HepG2 (cell line): ENCODE data around the gene FBLN5.

Experiments used
- CHD2 ChIP-seq: IDR thresholded peaks from 2 replicates; pipeline ENCODE4 v1.6.1; 2011; ENCODE audit warnings: low read depth, low read length, improper control_type of control experiment
- CTCF ChIP-seq: sonication (generic); formaldehyde crosslinking; IDR thresholded peaks from 2 replicates; pipeline ENCODE4 v1.5.0; 2020; ENCODE audit warnings: mild to moderate bottlenecking, missing genetic modification reagents, moderate library complexity
- EP300 ChIP-seq, 3 experiments: sonication (generic) in 1 of 3; formaldehyde crosslinking in 1 of 3; IDR thresholded peaks; 2 replicates each; pipeline versions ENCODE4 v1.5.1 to v1.6.1; 2011 to 2020; ENCODE audit warnings: low read depth in 2 of 3, low read length in 2 of 3, borderline replicate concordance in 1 of 3, improper control_type of control experiment in 1 of 3, mild to moderate bottlenecking in 1 of 3, missing genetic modification reagents in 1 of 3, moderate library complexity in 1 of 3
- HDAC6 ChIP-seq: fragments of 200-600 bp; sonication (generic); IDR thresholded peaks from 2 replicates; pipeline ENCODE4 v1.7.0; 2017; ENCODE audit warnings: mild to moderate bottlenecking, antibody characterized with exemption, low read length, low read depth
- IRF2 ChIP-seq: IDR thresholded peaks from 2 replicates; pipeline ENCODE4 v1.6.1; 2018; ENCODE audit warnings: missing genetic modification reagents, missing compliant biosample characterization
- JUNB ChIP-seq: sonication (generic); formaldehyde crosslinking; IDR thresholded peaks from 2 replicates; pipeline ENCODE4 v1.8.0; 2022; ENCODE audit warnings: missing genetic modification reagents, mild to moderate bottlenecking, borderline replicate concordance
- POLR2AphosphoS5 ChIP-seq: IDR thresholded peaks from 2 replicates; pipeline ENCODE4 v1.6.1; 2012; ENCODE audit warnings: low read depth, low read length

DNA sequence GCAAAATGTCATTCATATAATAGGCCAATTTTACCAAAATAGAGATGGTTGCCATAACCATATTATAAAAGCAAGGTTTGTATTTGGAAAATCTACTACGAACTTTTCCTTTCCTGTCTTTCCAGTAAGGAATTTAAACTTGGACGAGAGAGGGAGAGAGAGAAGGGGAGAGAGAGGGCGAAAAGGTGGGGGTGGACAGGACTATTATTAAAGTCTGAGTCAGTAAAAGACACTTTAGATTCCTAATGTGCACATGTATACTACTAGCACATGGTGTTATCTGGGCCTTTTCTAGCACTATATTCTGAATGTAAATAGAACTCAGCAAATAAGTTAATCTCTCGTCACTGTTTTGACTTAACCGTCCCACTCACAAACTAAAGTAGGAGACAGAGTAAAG is 30.4 kb upstream of the FBLN5 start:
- no peak for TF ChIP-seq EP300 (IDR thresholded peaks at IDR 0.05; ENCODE audit: low read depth in 2 of 2, low read length in 2 of 2)
- TF ChIP-seq EP300 (CRISPR knock-in tag; IDR thresholded peaks at IDR 0.05; ENCODE audit: borderline replicate concordance), result no peak
- no peak for TF ChIP-seq CHD2
- TF ChIP-seq JUNB, result no peak
- no peak for TF ChIP-seq POLR2AphosphoS5
- TF ChIP-seq IRF2 (CRISPR knock-in tag), result no peak
- TF ChIP-seq HDAC6, result no peak
- no peak for TF ChIP-seq CTCF (CRISPR knock-in tag)
